Measurements from ENCODE around the gene PARD6A.

PARD6A gene

DNA sequence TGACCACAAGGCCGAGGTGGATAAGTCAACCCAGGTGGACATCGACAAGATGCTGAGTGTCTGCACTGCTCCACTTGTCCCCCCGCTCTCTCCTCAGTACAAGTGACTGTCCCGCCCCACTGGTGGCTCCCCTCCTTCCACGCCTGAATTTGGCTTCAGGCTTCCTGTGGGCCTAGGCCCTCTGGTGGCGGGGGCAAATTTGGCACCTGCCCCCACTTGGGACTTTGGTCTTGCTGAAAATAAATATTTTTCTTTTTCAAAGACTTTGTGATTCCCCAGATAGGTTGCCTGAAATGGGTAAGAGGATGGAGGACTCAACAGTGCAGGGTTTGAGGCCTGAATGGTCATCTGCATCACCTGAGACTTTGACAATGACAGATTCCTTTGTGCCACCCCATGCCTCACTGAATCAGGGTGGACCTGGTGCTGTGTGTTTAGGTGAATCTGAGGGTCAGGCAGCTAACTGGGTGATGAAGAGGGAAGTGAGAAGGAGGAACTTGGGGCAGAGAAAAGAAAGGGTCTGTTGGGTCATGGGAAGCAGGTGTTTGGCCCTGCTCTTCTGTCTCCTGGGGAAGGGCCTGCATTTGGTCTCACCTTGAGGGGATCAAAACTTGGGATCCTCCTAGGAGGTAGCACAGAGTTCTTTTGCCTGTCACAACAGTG lies 7.9 kb downstream of the PARD6A start:
- H3K27me3 ChIP-seq (ENCODE audit: insufficient read depth, low read length, poor library complexity), result no peaks in the 10 kb centered on the region
- H2AFZ ChIP-seq (ENCODE audit: low read depth, low read length), result no peak overlapping the region
- H3K4me2 ChIP-seq (ENCODE audit: insufficient read depth, low read length), result no peak overlapping the region
- H3K9ac ChIP-seq (ENCODE audit: low read depth, low read length), result no peak overlapping the region
- no peak for ATAC-seq (ENCODE audit: insufficient read depth, low read depth)
- no peaks in the 10 kb centered on the region; the same call in 1 of the 2 replicates for H4K20me1 ChIP-seq (ENCODE audit: insufficient read depth, low read length)
- H3K27ac ChIP-seq (ENCODE audit: low read length), result no peak overlapping the region
- no peak overlapping the region for H3K4me3 ChIP-seq (ENCODE audit: low read depth in 1 of 2, low read length in 2 of 2)
- peaks cover 10% of the 10 kb centered on the region for H3K79me2 ChIP-seq (ENCODE audit: insufficient read depth, low read length)
- TF ChIP-seq, protein P1, sequence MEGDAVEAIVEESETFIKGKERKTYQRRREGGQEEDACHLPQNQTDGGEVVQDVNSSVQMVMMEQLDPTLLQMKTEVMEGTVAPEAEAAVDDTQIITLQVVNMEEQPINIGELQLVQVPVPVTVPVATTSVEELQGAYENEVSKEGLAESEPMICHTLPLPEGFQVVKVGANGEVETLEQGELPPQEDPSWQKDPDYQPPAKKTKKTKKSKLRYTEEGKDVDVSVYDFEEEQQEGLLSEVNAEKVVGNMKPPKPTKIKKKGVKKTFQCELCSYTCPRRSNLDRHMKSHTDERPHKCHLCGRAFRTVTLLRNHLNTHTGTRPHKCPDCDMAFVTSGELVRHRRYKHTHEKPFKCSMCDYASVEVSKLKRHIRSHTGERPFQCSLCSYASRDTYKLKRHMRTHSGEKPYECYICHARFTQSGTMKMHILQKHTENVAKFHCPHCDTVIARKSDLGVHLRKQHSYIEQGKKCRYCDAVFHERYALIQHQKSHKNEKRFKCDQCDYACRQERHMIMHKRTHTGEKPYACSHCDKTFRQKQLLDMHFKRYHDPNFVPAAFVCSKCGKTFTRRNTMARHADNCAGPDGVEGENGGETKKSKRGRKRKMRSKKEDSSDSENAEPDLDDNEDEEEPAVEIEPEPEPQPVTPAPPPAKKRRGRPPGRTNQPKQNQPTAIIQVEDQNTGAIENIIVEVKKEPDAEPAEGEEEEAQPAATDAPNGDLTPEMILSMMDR (IDR thresholded peaks at IDR 0.05; ENCODE audit: borderline replicate concordance, extremely low read depth, low read length, poor library complexity, severe bottlenecking), result peak; percentile 49
- no peak for TF ChIP-seq EZH2 (IDR thresholded peaks at IDR 0.05; ENCODE audit: borderline replicate concordance, low read depth, low read length, severe bottlenecking)
- no peak for DNase-seq
- H3K36me3 ChIP-seq (ENCODE audit: insufficient read depth, low read length), result peaks cover 10% of the 10 kb centered on the region; the same call in 1 of the 2 replicates
- H3K4me1 ChIP-seq (ENCODE audit: insufficient read depth, low read length), result peaks cover 34% of the 10 kb centered on the region
- H3K9me3 ChIP-seq (ENCODE audit: insufficient read depth, low read length, severe bottlenecking), result no peaks in the 10 kb centered on the region

DNA sequence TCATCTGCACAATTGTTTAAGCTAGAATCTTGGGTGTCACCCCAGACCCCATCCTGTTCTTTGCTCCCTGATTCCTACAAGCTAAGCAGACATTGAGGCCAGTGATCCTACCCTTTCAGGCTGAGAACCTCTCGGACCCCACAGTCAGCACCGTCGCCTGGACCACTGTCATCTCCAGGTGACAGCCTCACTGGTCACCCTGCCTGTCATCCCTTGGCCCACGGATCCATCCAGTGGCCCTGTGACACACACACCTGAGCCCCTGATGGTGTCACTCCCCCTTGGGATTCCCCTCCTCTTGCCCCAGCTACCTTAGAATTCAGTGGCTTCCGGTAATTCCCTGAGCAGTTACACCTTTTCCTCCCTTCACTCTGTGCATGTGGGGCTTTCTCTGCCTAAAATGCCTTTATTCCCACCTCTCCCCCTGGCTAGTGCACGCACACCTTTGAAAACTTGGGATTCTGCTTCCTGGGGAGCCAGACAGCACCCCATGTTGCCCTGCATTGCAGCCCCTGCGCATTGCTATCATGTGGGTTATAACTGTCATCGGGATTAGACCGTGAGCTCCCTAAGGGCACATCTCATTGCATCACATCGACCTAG lies 8.8 kb downstream of the PARD6A start:
- H3K79me2 ChIP-seq (ENCODE audit: insufficient read depth, low read length), result peaks cover 10% of the 10 kb centered on the region
- H3K4me3 ChIP-seq (ENCODE audit: low read depth in 1 of 2, low read length in 2 of 2), result no peak overlapping the region
- no peaks in the 10 kb centered on the region; the same call in 1 of the 2 replicates for H4K20me1 ChIP-seq (ENCODE audit: insufficient read depth, low read length)
- H3K9me3 ChIP-seq (ENCODE audit: insufficient read depth, low read length, severe bottlenecking), result no peaks in the 10 kb centered on the region
- H3K27ac ChIP-seq (ENCODE audit: low read length), result no peak overlapping the region
- no peak overlapping the region for H2AFZ ChIP-seq (ENCODE audit: low read depth, low read length)
- DNase-seq, result no peak
- ATAC-seq (ENCODE audit: insufficient read depth, low read depth), result no peak
- H3K27me3 ChIP-seq (ENCODE audit: insufficient read depth, low read length, poor library complexity), result no peaks in the 10 kb centered on the region
- no peak for TF ChIP-seq EZH2 (IDR thresholded peaks at IDR 0.05; ENCODE audit: borderline replicate concordance, low read depth, low read length, severe bottlenecking)
- TF ChIP-seq, protein P1 (IDR thresholded peaks at IDR 0.05; ENCODE audit: borderline replicate concordance, extremely low read depth, low read length, poor library complexity, severe bottlenecking), result no peak
- peaks cover 30% of the 10 kb centered on the region for H3K4me1 ChIP-seq (ENCODE audit: insufficient read depth, low read length)
- H3K4me2 ChIP-seq (ENCODE audit: insufficient read depth, low read length), result no peak overlapping the region
- peaks cover 4% of the 10 kb centered on the region; the same call in 1 of the 2 replicates for H3K36me3 ChIP-seq (ENCODE audit: insufficient read depth, low read length)
- H3K9ac ChIP-seq (ENCODE audit: low read depth, low read length), result no peak overlapping the region

GRCh38 chr16:67672306-67672705 lies 11.5 kb downstream of the PARD6A start:
- H3K9me3 ChIP-seq (ENCODE audit: insufficient read depth, low read length, severe bottlenecking), result no peaks in the 10 kb centered on the region
- no peak overlapping the region for H3K9ac ChIP-seq (ENCODE audit: low read depth, low read length)
- H3K4me1 ChIP-seq (ENCODE audit: insufficient read depth, low read length), result peaks cover 8% of the 10 kb centered on the region
- ATAC-seq (ENCODE audit: insufficient read depth, low read depth) (no peak), DNase-seq (no peak)
- H3K36me3 ChIP-seq (ENCODE audit: insufficient read depth, low read length), result peaks cover 14% of the 10 kb centered on the region; the same call in 1 of the 2 replicates
- H3K27ac ChIP-seq (ENCODE audit: low read length), result no peak overlapping the region
- H3K27me3 ChIP-seq (ENCODE audit: insufficient read depth, low read length, poor library complexity), result no peaks in the 10 kb centered on the region
- no peaks in the 10 kb centered on the region; the same call in 1 of the 2 replicates for H4K20me1 ChIP-seq (ENCODE audit: insufficient read depth, low read length)
- no peak overlapping the region for H3K4me2 ChIP-seq (ENCODE audit: insufficient read depth, low read length)
- peaks cover under 1% of the 10 kb centered on the region; the same call in 1 of the 2 replicates for H3K79me2 ChIP-seq (ENCODE audit: insufficient read depth, low read length)
- TF ChIP-seq, protein P1 (IDR thresholded peaks at IDR 0.05; ENCODE audit: borderline replicate concordance, extremely low read depth, low read length, poor library complexity, severe bottlenecking), result no peak
- no peak for TF ChIP-seq EZH2 (IDR thresholded peaks at IDR 0.05; ENCODE audit: borderline replicate concordance, low read depth, low read length, severe bottlenecking)
- no peak overlapping the region for H2AFZ ChIP-seq (ENCODE audit: low read depth, low read length)
- H3K4me3 ChIP-seq (ENCODE audit: low read depth in 1 of 2, low read length in 2 of 2), result no peak overlapping the region
